NCI-H82 treated with DMSO at 0.1 percent for 48 hours (cell line): ENCODE measurements around the gene TRAF3IP1.

Experiments
- DNase-seq: peaks from one replicate; lab custom pipeline; 2025; ENCODE audit not compliant: unreplicated experiment; lab: John Stamatoyannopoulos, UW

The TRAF3IP1 gene

DNA sequence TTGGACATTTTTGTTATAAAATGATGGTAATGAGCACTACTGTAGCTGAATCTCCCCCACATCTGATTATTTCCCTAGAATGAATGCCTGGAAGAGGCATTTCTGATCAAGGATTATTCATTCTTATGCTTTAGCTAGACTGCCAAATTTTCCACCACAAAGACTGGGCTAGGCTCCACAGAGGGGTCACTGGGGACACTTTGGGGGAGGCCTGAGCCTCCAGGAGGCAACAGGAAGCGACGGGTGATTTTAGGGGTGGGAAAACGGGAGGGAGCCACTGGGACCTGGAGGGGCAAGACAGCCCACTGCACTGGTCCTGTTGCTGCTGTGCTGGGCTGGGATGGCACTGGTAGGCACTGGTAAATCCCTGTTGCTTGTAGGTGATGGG is 104.0 kb downstream of the TRAF3IP1 start:
- no peak for DNase-seq

DNA sequence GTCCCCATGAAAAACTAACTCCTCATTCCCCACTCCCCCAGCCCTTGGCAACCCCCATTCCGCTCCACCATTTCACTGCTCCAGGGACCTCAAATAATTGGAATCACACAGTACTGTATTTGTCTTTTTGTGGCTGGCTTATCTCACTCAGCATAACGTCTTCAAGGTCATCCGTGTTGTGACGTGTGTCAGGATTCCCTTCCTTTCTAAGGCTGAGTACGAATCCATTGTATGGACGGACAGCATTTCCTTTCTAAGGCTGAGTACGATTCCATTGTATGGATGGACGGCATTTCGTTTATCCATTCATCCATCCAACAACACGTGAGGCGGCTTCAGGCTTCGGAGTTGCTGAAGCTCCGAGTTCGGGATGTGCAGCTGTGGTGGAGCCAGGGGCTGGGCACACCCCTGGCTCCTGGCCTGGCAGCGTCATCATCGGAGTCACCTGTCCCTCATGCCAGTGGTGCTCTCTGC is 105.2 kb downstream of the TRAF3IP1 start:
- no peak for DNase-seq

DNA sequence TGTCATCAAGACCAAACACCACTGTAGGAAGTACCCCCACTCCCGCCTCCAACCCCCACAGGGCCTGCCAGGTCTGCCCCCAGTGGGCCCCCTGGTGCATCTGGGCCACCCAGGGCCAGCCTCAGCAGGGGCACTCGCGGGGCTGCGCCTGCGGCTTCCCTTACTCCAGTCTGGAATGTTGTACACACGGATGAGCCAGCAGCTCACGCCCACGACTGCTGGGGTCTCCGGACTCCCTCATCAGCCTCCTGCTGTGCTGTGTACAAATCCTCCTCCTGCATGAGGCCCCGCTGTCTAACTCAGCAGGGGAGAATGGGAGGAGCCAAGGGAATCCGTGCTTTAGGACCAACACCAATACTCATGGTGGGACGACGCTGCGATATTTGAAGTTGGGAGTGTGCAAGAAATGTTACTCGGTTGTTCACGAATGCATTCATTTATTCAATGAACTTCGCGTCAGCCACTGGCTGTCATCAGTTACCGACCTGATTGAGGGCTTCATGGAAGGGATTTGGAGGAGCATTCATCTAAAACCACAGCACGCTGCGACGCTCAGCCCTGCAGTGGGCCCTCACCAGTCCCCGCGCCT is 105.8 kb downstream of the TRAF3IP1 start:
- DNase-seq, result peak; percentile 19

DNA sequence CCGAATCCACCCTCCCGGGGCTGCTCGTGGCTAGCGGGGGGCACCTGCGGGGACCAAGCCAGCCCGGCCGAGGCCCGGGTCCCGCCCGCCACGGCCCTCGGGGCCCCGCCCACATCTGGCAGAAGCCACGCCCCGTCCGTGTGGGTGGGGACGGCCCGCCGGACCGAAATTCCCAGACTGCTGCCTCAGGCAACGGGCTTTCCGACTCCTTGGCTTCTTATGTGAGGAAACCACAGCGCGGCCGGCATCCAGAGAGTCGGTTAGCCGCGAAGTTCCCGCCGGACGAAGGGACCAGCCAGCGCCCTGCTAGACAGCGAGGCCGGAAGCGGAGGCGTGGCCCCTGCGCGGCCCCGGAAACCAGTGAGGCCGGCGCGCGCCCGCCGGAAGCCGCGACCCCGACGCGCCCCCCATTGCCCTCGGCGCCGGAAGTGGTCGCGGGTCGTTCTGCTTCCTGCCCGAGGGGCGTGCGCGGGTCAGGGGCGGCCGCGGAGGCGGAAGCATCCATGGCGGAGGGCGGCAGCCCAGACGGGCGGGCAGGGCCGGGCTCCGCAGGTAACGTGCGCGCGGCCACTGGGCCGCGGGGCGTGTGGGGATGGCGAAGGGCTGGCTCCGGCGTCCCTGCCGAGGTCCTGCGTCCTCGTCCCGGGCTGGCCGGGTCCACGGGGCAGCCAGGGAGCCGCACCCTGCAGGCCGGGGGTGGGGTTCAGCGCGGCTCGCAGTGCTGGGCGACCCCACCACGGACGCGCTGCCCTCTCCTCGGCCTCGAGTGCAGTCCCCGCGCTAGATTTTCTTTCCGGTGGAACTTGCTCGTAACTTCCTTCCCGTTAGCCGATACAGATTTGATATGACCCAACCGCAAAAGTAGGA is 106.5 kb downstream of the TRAF3IP1 start, which contains the start of gene ASB1:
Gene ASB1, plus strand, starts transcription at position 360 of the 867 bp plus-strand sequence. Its CDS starts 144 bp downstream, at position 504.
- DNase-seq, result peak; percentile 61

DNA sequence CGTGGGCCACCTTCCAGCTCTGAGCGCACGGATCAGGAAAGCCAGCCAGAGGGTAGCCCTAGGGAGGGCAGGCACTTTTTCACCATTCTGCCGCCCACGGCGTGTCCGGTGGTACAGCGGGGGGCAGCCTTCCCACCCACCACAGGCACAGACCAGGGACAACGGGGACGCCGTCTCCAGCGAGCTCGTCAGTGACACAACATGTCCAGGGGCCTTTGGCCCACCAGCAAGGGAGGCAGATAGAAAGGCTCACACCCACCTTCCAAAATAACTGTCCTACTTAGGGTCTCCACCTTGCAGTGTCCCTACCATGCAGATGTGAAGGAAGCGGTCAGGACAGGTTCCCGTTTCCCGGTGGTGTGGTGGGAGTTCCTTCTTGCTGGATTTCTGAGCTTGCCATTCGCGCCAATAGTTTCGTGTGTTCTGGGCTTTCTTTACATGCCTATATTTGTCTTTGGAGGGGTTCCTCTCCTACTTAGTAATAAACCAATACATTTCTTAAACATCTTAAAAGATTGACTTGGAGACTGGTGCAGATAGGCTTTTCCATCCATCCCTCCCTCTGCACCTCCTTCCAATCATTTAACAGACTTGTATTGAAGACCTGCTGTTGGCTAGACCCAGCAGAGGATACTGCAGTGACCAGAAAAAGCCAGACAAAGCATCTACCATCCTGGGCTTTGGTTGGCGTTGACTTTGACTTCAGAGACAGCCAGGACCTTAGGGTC is 107.3 kb downstream of the TRAF3IP1 start:
- DNase-seq, result no peak

DNA sequence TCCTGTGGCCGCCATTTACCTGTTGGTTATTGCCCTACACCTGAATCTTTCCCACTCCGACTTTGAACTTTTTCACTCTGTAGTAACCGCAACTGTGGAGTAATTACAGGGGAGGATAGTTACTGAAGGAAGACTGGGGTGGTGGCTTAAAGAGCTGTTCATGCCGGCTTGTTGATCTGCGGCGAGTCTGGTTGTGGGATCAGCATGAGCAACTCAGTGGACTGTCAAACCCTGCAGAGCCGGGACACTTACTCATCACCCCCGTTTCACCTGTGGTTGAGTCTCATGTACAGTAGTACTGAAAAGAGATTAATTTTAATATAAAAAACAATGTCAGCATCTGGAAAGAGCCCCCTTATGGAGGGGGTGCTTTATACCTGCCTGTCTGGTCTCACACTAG is 108.5 kb downstream of the TRAF3IP1 start:
- no peak for DNase-seq

DNA sequence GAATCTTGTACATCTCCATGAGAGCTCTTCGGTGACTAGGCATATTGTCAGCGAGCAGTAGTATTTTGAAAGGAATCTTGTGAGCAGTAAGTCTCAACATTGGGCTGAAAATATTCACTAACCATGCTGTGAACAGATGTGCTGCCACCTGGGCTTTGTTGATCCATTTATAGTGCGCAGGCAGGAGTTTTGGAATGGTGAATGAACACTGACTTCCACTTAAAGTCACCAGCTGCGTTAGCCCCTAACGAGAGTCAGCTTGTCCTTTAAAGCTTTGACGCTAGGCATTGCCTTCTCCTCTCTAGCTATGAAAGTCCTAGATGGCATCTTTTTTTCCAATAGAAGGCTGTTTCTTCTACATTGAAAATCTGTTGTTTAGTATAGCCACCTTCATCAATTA is 110.5 kb downstream of the TRAF3IP1 start:
- DNase-seq, result no peak

DNA sequence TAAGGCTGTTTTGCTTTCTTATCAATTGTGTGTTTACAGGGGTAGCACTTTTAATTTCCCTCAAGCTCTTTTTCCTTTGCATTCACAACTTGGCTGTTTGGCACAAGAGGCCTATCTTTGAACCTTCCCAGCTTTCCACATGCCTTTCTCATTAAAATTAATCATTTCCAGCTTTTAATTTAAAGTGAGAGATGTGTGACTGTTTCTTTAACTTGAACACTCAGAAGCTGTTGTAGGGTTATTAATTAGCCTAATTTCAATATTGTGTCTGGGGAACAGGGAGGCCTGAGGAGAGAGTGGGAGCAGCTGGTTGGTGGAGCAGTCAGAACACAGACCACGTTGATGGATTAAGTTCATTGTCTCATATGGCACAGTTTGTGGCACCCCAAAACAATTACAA is 111.1 kb downstream of the TRAF3IP1 start:
- DNase-seq, result no peak

DNA sequence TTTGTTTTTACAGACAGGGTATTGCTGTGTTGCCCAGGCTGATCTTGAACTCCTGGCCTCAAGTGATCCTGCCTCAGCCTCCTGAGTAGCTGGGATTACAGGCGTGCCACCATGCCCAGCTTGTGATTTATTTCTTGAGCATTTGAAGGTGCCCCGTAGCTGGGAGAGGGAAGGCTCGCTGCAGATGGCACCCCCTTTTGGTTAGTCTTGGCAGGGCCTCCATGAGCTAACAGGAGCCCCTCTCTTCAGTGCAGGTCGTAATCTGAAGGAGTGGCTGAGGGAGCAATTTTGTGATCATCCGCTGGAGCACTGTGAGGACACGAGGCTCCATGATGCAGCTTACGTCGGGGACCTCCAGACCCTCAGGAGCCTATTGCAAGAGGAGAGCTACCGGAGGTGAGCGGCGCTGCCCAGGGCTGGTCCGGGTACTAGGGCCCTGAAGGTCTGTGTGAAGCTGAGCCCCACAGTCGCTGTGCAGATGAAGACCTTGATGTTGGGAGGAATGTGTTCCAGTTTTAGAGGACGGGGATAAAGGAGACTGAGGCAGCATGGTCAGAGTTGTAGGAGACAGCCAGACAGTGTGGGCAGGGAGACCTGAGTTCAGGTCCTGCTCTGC is 113.1 kb downstream of the TRAF3IP1 start:
- DNase-seq, result no peak

DNA sequence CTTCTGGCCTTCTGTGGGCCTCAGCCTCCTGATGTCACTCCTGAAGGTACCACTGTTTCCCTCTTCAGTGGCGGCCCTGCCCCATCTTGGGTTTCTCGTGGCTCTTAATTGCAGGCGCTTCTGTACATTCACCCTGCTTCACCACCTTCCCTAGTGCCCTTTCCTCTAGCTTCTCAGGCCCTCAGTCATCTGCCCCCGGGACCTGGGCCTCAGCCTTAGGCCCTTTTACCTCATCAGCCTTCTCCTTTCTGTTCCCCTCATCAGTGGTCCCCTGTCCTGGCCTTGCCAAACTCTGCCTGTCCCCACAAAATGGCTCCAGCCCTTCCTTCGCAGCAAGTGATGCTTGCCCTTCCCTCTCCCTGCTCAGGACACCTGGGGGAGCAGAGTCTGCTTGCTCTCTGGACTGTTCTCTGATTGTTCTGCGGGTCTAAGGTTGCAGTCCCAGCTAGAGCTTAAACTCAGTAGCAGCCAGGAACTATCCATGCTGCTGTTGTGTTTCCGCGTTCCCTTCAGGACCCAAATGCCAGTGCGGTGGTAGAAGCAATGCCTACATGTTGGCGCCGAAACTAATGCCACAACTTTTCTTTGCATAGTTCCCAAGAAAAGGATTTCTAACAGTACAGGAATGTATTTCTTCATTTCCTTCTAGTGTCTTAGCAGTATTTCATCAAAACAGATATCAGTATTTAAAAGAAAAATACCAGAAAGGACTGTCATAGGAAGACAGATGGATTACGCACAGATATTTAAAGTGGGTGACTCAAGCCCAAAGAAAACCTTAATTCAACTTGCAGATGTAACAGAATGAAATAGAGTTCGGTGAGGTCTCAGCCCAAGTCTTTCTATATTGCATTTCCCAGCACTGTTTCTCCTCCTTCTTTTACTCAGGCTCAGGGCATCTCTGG is 113.9 kb downstream of the TRAF3IP1 start:
- DNase-seq, result no peak

DNA sequence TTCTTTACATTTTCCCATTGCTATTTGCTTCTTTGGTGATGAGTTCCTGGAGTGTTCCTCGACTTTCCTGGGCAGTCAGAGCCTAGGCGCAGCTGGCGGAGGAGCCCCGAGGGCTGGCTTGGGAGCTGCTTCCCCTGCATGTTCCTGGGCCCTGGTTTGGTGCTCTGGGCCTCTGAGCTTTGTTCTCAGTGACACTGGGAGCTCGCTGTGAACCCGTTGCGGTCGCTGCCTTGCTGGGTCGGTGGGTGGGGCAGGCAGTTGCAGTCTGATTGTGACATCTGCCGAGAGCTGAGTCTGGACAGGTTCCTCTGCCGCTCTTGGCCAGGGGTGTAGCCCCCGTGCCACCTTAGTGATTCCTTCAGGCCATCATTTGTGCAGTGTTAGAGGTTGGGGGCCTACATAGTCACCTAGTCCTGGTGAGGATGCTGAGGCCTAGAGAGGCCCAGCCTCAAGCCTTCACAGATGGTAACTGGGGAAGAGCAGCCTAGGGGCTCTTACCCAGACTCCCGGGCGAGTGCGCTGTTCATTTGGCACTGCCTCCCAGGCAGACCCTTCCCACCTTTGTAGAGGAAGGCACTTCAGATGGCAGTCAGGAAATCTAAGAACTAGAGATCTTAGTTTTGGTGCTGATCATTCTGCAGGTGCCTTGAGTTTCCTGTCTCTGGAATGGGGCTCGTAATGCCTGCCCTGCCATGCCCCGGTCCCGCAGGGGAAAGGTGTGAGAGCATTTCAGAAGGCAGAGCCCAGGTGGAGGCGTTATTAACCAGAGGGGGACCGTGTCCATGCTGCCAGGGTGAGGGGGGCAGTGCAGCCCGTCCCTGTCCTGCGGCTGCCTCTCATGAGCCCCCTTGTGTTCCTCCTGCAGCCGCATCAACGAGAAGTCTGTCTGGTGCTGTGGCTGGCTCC is 114.8 kb downstream of the TRAF3IP1 start:
- no peak for DNase-seq

DNA sequence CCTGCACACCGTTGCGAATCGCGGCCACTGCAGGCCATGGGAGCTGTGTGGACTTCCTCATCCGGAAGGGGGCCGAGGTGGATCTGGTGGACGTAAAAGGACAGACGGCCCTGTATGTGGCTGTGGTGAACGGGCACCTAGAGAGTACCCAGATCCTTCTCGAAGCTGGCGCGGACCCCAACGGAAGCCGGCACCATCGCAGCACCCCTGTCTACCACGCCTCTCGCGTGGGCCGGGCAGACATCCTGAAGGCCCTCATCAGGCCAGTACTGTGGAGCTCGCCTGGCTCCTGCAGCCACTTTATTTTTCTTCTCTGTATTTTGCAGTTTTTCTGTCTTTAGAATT is 115.4 kb downstream of the TRAF3IP1 start:
- DNase-seq, result no peak

DNA sequence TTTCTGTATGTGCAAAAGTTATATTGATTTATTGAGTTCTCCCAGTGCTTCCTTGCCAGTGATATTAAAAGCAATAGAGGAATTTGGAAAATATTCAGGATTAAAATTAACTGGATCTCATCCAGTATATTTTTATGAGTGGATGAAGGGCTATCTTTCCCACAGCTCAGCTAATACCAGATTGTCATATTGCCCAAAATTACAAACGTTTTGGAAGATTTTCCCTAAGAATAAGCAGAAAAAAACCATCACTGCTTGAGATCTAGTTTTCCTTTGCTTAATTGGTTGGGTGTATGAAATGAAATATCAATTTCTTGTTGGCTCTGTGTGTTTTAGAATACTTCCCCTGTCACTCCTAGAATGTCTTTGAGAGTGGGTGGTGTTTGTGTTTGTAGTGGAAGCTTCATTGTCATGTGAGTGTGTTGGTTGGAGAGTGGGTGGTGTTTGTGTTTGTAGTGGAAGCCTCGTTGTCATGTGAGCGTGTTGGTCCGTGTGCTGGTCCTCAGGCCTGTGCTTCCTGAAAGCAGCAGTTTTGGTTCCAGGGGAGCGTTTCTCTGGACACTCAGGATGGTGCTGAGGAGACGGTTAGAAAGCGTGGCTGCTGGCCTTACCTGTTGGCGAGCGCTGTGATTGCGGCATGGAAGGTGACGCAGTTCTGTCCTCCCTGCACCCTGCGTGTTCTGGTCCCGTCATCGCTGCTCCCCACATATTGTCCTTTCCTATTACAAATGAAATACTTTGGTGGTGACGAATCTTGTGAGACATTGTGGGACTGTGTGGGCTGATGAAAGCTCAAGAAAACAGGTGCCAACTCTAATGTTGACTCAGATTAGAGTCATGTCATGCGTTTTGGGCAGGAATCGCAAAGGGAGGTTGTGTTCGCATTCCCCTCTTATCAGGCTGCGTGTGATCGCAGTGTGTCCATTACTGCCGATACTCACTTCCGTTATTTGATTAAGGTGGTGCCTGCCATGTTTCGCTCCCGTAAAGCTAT is 118.8 kb downstream of the TRAF3IP1 start:
- DNase-seq, result no peak

DNA sequence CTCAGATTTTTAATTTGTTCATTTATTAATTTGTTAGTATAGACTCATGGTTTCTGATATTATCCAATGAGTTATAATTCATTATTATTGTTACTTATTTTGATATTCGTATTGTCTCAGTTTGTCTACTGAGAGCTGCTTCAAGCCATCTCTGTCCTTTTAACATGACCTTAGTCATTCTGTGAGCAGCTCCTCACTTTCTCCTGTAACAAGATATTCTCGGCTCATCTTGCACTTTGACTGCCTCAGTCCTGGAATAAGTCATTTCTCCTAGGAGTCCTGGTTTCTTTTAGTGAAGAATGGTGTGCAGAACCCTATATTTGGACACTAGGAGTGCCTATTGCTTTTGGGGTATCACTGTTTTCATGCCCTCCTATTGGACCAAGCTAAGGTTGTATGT is 119.6 kb downstream of the TRAF3IP1 start:
- DNase-seq, result no peak

DNA sequence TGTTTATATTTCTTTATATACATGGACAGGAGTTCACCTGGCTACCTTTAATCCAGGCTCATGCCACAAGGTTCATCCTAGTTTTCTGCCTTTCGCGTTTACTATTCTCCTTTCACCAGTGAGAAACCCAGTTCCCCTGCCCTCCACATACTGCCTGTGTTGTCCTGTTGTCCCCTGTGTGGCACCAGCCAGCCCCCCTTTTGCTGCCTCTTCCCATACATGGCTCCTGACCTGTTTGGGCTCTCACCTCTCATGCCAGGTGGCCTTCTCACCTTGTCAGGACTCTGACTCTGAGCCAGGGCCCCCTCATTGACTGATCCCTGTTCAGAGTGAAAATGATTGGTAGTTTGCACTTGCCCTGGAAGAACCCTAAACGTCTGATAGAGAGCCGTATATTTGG is 120.0 kb downstream of the TRAF3IP1 start:
- no peak for DNase-seq

DNA sequence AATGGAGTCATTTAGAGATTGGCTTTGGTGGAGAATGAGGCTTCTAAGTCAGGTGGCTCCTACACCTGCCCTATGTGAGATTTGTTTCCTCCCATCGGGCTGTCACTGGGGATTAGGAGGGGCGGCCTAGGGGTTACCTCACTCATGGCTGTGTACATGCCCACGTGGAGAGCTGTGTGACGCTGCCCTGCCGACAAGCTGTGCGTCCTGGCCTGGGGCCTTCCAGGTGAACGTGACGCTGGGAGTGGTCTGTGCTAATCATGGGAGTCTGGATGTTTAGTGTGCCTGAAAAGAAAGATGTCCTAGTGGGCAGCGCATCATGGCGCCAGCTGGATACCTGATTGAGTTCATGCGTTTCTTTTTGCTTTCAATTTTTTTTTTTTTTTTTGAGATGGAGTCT is 120.4 kb downstream of the TRAF3IP1 start:
- DNase-seq, result no peak

DNA sequence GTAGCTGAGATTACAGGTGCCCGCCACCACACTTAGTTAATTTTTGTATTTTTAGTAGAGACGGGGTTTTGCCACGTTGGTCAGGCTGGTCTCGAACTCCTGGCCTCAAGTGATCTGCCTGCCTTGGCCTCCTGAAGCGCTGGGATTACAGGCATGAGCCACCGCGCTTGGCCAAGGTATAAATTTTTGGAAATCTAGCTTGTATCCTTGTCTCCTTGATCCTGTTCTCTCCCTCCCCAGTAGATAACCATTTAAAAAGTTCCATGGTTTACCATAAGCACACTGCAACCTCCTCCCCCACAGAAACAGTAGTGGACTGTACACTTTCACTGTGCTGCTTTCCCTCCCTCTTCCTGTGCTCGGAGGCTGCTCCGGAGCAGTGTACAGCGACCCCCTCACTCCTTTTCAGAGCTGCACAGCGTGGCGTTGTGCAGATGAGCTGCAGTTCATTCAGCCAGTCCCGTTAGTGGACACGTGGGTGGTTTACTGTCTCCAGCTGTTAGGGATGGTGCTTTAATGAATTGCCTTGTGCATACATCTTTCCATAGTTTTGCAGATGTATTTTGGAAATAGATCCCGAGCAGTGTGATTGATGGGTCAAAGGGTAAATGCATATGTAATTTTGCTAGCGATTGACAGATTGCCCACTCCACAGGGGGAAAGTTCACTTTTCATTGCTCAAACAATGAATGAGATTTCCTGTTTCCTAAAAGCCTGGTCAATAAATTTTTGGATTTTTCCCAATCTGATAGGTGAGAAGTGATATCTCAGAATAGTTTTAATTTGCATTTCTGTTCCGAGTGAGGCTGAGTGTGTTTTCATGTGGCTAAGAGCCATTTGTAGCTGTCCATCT is 121.2 kb downstream of the TRAF3IP1 start:
- DNase-seq, result no peak
